Measurements from ENCODE around the gene EIF3C.
"Not testable (repeated sequence)": the region's sequence is repeated elsewhere in the genome, so short reads cannot be mapped to it uniquely, and the experiment has no call there.

The EIF3C gene

GRCh38 chr16:28711220-28712083 is at the start of gene EIF3C:
EIF3C (plus strand) TSS chr16:28711464; CDS start chr16:28711687, 223 bp downstream.
- DNase-seq (ENCODE audit: low read depth) = not testable (repeated sequence)

DNA sequence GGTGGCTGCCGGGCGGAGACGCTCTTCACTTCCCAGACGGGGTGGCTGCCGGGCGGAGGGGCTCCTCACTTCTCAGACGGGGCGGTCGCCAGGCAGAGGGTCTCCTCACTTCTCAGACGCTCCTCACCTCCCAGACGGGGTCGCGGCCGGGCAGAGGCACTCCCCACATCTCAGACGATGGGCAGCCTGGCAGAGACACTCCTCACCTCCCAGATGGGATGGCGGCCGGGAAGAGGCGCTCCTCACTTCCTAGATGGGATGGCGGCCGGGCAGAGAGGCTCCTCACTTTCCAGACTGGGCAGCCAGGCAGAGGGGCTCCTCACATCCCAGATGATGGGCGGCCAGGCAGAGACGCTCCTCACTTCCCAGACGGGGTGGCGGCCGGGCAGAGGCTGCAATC is 45.0 kb upstream of the EIF3C start:
- DNase-seq (ENCODE audit: low read depth) = not testable (repeated sequence)

DNA sequence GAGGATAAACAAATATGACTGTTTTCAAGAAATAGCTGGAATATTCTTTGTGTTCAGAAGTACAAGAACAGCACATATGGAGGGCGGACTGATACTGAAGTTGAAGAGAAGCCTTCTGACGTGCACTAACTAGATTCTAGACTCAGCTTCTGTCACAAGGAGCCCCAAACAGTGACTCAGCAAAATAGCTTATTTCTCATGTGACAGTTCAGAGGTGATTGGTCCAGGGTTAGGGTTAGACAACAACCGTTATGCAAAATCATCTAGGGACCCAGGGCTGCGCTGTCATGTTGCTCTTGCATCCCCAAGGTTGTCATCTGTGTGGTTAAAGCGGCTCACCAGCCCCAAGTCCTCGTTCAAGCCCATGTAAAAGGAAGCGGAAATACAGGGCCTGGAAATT is 43.8 kb upstream of the EIF3C start:
- not testable (repeated sequence) for DNase-seq (ENCODE audit: low read depth)

DNA sequence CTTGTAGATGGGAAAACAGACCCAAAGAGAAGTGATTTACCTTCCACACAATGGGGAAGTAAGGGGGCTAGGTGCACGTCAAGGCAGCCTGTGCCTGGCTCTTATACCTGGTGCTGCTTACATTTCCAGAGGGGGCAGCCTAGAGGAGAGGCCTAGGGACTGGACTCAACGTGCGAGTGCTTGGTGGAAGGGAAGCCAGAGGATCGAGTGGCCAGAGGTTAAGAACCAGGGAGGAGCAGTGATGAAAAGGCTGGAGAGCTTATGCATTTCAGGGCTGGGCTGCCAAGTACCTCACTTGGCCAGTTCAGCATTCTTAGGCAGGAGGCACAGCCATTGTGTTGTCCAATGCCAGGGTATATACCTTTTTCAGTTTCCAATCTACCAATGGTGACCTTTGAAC is 43.1 kb upstream of the EIF3C start:
- DNase-seq (ENCODE audit: low read depth) = not testable (repeated sequence)

GRCh38 chr16:28688327-28688952 is 22.8 kb upstream of the EIF3C start:
- DNase-seq (ENCODE audit: low read depth) = not testable (repeated sequence)

- DNase-seq (ENCODE audit: low read depth) = not testable (repeated sequence)
Measured at GRCh38 chr16:28689425-28689824, 21.8 kb upstream of the EIF3C start.

DNA sequence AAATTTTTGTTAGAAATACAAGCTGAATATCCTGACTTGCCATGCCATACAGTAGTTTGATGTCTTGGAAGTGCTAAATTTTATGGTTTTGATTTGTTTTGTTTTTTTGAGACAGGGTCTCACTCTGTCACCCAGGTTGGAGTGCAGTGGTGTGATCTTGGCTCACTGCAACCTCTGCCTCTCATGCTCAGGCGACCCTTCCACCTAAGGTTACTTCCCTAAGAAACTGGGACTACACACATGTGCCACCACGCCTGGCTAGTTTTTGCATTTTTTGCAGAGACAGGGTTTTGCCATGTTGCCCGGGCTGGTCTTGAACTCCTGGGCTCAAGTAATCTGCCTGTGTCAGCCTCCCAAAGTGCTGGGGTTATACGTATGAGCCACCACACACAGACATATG is 19.5 kb upstream of the EIF3C start:
- not testable (repeated sequence) for DNase-seq (ENCODE audit: low read depth)

- not testable (repeated sequence) for DNase-seq (ENCODE audit: low read depth)
Measured at GRCh38 chr16:28693257-28693950, 17.9 kb upstream of the EIF3C start.

- not testable (repeated sequence) for DNase-seq (ENCODE audit: low read depth)
Measured at GRCh38 chr16:28699792-28700191, 11.5 kb upstream of the EIF3C start.

- not testable (repeated sequence) for DNase-seq (ENCODE audit: low read depth)
Measured at GRCh38 chr16:28700349-28700748, 10.9 kb upstream of the EIF3C start.

GRCh38 chr16:28701384-28701783 is 9.9 kb upstream of the EIF3C start:
- DNase-seq (ENCODE audit: low read depth) = not testable (repeated sequence)

GRCh38 chr16:28704246-28704645 is 7.0 kb upstream of the EIF3C start:
- not testable (repeated sequence) for DNase-seq (ENCODE audit: low read depth)

GRCh38 chr16:28722852-28723650 is 11.8 kb downstream of the EIF3C start:
- DNase-seq (ENCODE audit: low read depth) = not testable (repeated sequence)

DNA sequence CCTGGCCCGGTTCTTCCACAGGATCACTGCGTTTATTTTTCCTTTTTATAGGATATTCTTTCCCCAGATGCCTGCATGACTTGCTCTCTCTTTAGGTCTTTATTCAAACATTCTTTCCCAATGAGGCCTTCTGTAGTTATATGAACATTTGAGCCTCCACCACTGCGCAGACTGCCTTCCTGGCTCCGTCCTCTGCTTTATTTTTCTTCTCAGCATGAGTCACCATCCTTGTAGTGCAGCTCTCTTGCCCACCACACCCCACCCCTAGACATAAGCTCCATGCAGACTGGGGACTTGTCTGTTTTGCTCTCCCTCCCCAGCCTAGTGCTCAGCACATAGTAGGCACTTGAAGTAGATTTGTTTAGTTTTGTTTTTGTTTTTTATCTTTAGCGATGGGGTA is 20.0 kb downstream of the EIF3C start:
- not testable (repeated sequence) for DNase-seq (ENCODE audit: low read depth)

GRCh38 chr16:28732455-28733124 is 21.3 kb downstream of the EIF3C start:
- not testable (repeated sequence) for DNase-seq (ENCODE audit: low read depth)

DNA sequence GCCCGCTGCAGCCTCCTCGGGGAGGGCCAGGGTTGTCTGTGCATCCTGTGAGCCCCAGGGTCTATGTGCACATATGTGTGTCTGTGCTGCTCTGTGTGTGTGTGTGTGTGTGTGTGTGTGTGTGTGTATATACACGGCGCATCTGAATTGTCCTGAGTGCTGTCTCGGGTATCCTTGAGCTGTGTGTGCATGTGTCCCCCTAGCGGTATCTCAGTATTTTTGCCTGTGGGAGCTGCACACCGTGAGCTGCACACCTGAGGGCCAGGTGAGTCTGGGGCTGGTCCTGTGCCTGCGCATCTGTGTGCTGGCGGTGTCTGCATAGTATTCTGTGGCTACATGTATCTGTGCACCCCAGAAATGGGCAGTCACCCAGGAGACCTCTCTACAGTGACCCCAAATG is 28.5 kb downstream of the EIF3C start:
- DNase-seq (ENCODE audit: low read depth) = not testable (repeated sequence)

GRCh38 chr16:28740631-28741030 is 29.4 kb downstream of the EIF3C start:
- not testable (repeated sequence) for DNase-seq (ENCODE audit: low read depth)

GRCh38 chr16:28741295-28741694 is 30.0 kb downstream of the EIF3C start:
- DNase-seq (ENCODE audit: low read depth) = not testable (repeated sequence)

- not testable (repeated sequence) for DNase-seq (ENCODE audit: low read depth)
Measured at GRCh38 chr16:28746618-28747350, 35.5 kb downstream of the EIF3C start.

DNA sequence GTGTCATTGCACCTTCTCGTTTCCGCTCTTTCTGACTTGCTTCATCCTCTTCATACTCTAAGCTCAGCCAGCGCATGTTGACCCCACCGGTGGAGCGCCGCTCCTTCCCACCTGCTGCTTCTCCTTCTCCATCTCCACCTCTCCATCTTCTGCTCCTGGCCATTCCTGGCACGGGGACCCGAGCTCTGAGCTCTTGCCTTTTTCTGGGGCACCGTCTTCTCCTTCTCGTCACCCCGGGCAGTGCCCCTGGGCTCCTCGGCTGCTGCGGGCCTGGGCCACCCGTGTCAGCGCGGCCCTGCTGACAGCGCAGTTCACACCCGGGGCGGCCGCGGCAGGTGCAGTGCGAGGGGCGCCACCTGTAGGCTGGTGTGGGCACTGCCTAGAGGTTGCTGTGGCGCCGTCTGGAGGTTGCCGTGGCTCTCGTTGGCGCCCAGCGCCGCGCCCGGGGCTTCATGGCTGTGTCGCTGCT is 38.8 kb downstream of the EIF3C start:
- not testable (repeated sequence) for DNase-seq (ENCODE audit: low read depth)

Data from stimulated activated CD8-positive, alpha-beta memory T cell treated with anti-CD3 and anti-CD28 coated beads, Interleukin-15, amount 100 ng/mL, for 1 hour (primary cell).